OCI-LY1 (cell line): ENCODE results near the gene TMIGD1.

Experiments
- H2AFZ ChIP-seq: fragments of 200-600 bp; sonication (generic), shearing (Covaris generic); 2 replicates; pipeline ENCODE4 v1.6.0; 2014; ENCODE audit warnings: antibody characterized with exemption, mild to moderate bottlenecking, low read length
- H3F3A ChIP-seq: fragments of 200-600 bp; sonication (generic), shearing (Covaris generic); 2 replicates; pipeline ENCODE4 v1.6.0; 2014; ENCODE audit warnings: mild to moderate bottlenecking, antibody characterized with exemption, low read length, moderate library complexity; ENCODE audit not compliant: insufficient read depth
- H3K27ac ChIP-seq: fragments of 200-600 bp; sonication (generic); 2 replicates; pipeline ENCODE4 v1.5.1; 2014; ENCODE audit warnings: low read length, mixed run types, mild to moderate bottlenecking, low read depth; ENCODE audit not compliant: poor library complexity, severe bottlenecking
- H3K27me3 ChIP-seq: fragments of 200-600 bp; sonication (generic); 2 replicates; pipeline ENCODE4 v1.6.0; 2014; ENCODE audit warnings: antibody characterized with exemption, mild to moderate bottlenecking, low read length, moderate library complexity; ENCODE audit not compliant: insufficient read depth
- H3K36me3 ChIP-seq: fragments of 200-600 bp; sonication (generic); 2 replicates; pipeline ENCODE4 v1.6.1; 2014; ENCODE audit warnings: mild to moderate bottlenecking, antibody characterized with exemption, low read length, moderate library complexity, mixed read lengths; ENCODE audit not compliant: insufficient read depth
- H3K4me1 ChIP-seq: fragments of 200-600 bp; sonication (generic); 2 replicates; pipeline ENCODE4 v1.5.1; 2014; ENCODE audit warnings: mild to moderate bottlenecking, low read length, moderate library complexity; ENCODE audit not compliant: insufficient read depth, severe bottlenecking
- H3K4me2 ChIP-seq: fragments of 200-600 bp; sonication (generic), shearing (Covaris generic); 2 replicates; pipeline ENCODE4 v1.6.1; 2014; ENCODE audit warnings: low read length
- H3K4me3 ChIP-seq: fragments of 200-600 bp; sonication (generic); 2 replicates; pipeline ENCODE4 v1.5.1; 2014; ENCODE audit warnings: low read length, low read depth, mild to moderate bottlenecking, mixed read lengths; ENCODE audit not compliant: poor library complexity, severe bottlenecking
- H3K79me2 ChIP-seq: fragments of 200-600 bp; shearing (Covaris generic); 2 replicates; pipeline ENCODE4 v1.6.1; 2016; ENCODE audit warnings: mixed run types, low read length, mixed read lengths; ENCODE audit not compliant: insufficient read depth
- H3K9ac ChIP-seq: fragments of 200-600 bp; sonication (generic), shearing (Covaris generic); 2 replicates; pipeline ENCODE4 v1.6.1; 2014; ENCODE audit warnings: mild to moderate bottlenecking, low read length, mixed read lengths
- H3K9me2 ChIP-seq: fragments of 200-600 bp; sonication (generic), shearing (Covaris generic); 2 replicates; pipeline ENCODE4 v1.6.1; 2014; ENCODE audit warnings: low read depth, mild to moderate bottlenecking, low read length, mixed read lengths
- H3K9me3 ChIP-seq: fragments of 200-600 bp; shearing (Covaris generic); 2 replicates; pipeline ENCODE4 v1.6.1; 2014; ENCODE audit warnings: low read length, mixed read lengths
- H4K20me1 ChIP-seq: fragments of 200-600 bp; sonication (generic), shearing (Covaris generic); 2 replicates; pipeline ENCODE4 v1.6.0; 2016; ENCODE audit warnings: mild to moderate bottlenecking, low read length; ENCODE audit not compliant: insufficient read depth
- EZH2 ChIP-seq: fragments of 200-600 bp; sonication (generic), shearing (Covaris generic); IDR thresholded peaks from 2 replicates; pipeline ENCODE4 v1.8.0; 2017; ENCODE audit warnings: borderline replicate concordance, mixed run types, mild to moderate bottlenecking, antibody characterized with exemption, low read length, moderate library complexity, mixed read lengths
- TF ChIP-seq, protein P1 (sequence below): fragments of 200-600 bp; sonication (generic), shearing (Covaris generic); IDR thresholded peaks from 2 replicates; pipeline ENCODE4 v1.5.1; 2017; ENCODE audit warnings: mild to moderate bottlenecking, antibody characterized with exemption, low read length, moderate library complexity, mixed read lengths

TMIGD1 gene

DNA sequence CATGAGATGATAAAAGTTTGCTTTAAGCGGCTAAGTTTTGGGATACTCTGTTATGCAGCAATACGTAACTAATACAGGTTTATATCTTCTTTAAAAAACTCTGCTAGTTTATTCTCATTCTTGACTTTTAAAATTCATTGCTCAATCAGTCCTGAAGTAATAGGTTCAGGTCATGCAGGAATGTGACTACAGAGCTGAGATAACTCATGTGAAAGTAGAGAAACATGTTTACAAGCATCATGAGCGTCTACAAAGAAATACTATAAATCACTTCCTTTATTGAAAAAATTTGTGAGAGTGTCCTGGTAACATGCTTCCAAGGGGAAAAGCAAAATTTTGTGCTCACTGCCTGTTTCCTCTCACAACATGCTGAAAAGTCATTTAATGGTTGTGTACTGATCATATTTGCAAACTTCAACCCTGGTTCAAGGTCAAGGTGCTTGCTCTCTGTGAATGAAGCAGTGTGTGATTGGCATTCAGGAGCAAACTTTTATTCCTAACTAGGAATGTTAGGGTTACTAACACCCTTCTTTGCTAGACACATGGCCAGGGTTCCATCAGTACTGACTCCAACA lies 12.5 kb upstream of the TMIGD1 start:
- TF ChIP-seq, protein P1, sequence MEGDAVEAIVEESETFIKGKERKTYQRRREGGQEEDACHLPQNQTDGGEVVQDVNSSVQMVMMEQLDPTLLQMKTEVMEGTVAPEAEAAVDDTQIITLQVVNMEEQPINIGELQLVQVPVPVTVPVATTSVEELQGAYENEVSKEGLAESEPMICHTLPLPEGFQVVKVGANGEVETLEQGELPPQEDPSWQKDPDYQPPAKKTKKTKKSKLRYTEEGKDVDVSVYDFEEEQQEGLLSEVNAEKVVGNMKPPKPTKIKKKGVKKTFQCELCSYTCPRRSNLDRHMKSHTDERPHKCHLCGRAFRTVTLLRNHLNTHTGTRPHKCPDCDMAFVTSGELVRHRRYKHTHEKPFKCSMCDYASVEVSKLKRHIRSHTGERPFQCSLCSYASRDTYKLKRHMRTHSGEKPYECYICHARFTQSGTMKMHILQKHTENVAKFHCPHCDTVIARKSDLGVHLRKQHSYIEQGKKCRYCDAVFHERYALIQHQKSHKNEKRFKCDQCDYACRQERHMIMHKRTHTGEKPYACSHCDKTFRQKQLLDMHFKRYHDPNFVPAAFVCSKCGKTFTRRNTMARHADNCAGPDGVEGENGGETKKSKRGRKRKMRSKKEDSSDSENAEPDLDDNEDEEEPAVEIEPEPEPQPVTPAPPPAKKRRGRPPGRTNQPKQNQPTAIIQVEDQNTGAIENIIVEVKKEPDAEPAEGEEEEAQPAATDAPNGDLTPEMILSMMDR: no peak
- TF ChIP-seq EZH2: no peak
- no peak overlapping the region for H3K4me2 ChIP-seq
- H3K27ac ChIP-seq: no peak overlapping the region
- H3K9me3 ChIP-seq: no peaks in the 10 kb centered on the region
- H3K27me3 ChIP-seq: no peaks in the 10 kb centered on the region
- H3K36me3 ChIP-seq: no peaks in the 10 kb centered on the region
- H3K9me2 ChIP-seq: no peaks in the 10 kb centered on the region
- H3F3A ChIP-seq: no peaks in the 10 kb centered on the region
- H3K9ac ChIP-seq: no peak overlapping the region
- no peak overlapping the region for H2AFZ ChIP-seq
- H3K4me3 ChIP-seq: no peak overlapping the region
- H3K79me2 ChIP-seq: no peaks in the 10 kb centered on the region
- peaks cover 8% of the 10 kb centered on the region for H3K4me1 ChIP-seq
- no peaks in the 10 kb centered on the region for H4K20me1 ChIP-seq

DNA sequence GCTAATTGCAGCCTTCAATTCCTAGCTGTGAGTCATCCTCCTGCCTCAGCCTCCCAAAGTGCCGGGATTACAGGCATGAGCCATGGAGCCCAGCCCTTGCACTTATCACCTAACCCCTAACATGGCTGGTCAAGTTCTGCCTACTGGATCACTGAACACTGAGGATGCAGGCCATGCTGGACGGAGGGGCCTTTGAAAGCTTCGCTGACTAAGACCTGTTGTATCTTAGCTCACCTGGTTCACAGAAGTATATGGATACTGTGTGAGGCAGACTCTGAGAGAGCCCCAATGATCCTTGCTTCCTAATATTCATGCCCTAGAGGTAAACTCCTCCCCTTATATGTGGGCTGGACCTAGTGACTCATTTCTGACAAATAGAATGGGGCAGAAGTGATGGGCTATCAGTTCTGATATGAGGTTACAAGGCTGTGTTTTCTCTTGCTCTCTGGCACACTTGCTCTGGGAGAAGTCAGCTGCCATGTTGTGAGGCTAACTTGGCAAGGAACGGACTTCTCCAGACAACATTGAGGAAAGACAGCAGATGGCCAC lies 11.7 kb upstream of the TMIGD1 start:
- no peak overlapping the region for H3K27ac ChIP-seq
- H2AFZ ChIP-seq: no peak overlapping the region
- no peak overlapping the region for H3K4me3 ChIP-seq

DNA sequence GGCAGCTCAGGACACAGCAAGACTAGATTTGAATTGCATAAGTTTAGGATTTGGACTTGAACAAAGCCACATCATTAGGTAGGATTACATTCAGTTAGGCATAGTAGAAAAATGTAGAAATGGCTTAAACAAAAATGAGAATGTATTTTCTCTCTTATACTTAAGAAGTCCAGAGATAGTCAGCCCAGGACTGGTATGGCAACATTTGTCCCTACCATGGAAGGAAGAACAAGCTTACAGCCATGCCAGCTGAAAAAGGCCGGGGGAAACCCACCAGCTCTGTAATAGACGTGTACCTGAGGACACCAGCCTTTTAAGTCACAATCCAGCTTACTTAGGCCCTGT lies 11.2 kb upstream of the TMIGD1 start:
- Histone ChIP-seq H2AFZ (0 out of 2 replicates have a peak overlapping the region, but pooled peaks have one; percentile 7), H3K27ac (no peak overlapping the region), H3K79me2 (no peaks in the 10 kb centered on the region), H3K4me3 (no peak overlapping the region), H3K36me3 (no peaks in the 10 kb centered on the region), H3F3A (no peaks in the 10 kb centered on the region), H4K20me1 (no peaks in the 10 kb centered on the region), H3K4me2 (no peak overlapping the region), H3K27me3 (no peaks in the 10 kb centered on the region), H3K9me2 (no peaks in the 10 kb centered on the region), H3K4me1 (peaks cover 14% of the 10 kb centered on the region), H3K9me3 (no peaks in the 10 kb centered on the region), H3K9ac (no peak overlapping the region)
- TF ChIP-seq, protein P1: no peak
- no peak for TF ChIP-seq EZH2

More for the DNA sequence above, 11.7 kb upstream of the TMIGD1 start:
- Histone ChIP-seq H3K4me1 (peaks cover 9% of the 10 kb centered on the region), H4K20me1 (no peaks in the 10 kb centered on the region), H3K79me2 (no peaks in the 10 kb centered on the region), H3K9ac (no peak overlapping the region), H3F3A (no peaks in the 10 kb centered on the region), H3K36me3 (no peaks in the 10 kb centered on the region), H3K4me2 (no peak overlapping the region), H3K9me3 (no peaks in the 10 kb centered on the region), H3K9me2 (no peaks in the 10 kb centered on the region), H3K27me3 (no peaks in the 10 kb centered on the region)
- no peak for TF ChIP-seq EZH2
- TF ChIP-seq, protein P1: no peak
